H1 (cell line): ENCODE measurements around the gene RABGAP1. TPM values are rescaled to one million over a fixed set of nuclear protein-coding genes. Genes with fewer than 3 reads are reported as not detected.

Experiments
- CTCF ChIA-PET: fragments of 300-600 bp; sonication (Branson Sonifier 250); formaldehyde crosslinking; loops from one replicate; lab custom pipeline; 2021; ENCODE audit not compliant: partially characterized antibody; lab: Charles Lee
- POLR2A ChIA-PET: fragments of 300-600 bp; sonication (Branson Sonifier 250); formaldehyde crosslinking; loops from one replicate; lab custom pipeline; 2021; ENCODE audit warnings: inconsistent platforms; ENCODE audit not compliant: partially characterized antibody; lab: Charles Lee
- DNase-seq, 2 experiments: peaks; one replicate each; pipeline versions ENCODE4 v3.0.0 to v3.0.0-alpha.2; 2010 to 2022; ENCODE audit warnings: low spot score in 2 of 2, low read depth in 1 of 2, mixed read lengths in 1 of 2
- FAIRE-seq: peaks from 2 replicates; lab custom pipeline; 2011; peaks lifted over from hg19 to GRCh38; lab: Jason Lieb, UNC
- H2AFZ ChIP-seq: 2 replicates; pipeline ENCODE4 v1.8.1; 2012; ENCODE audit warnings: low read length, inconsistent platforms
- H2AK5ac ChIP-seq: 2 replicates; pipeline ENCODE4 v1.6.1; 2013; ENCODE audit warnings: low read depth, low read length
- H2BK120ac ChIP-seq: replicated peaks from 2 replicates; pipeline ENCODE3; 2013; ENCODE audit warnings: low read depth, low read length, inconsistent platforms
- H2BK12ac ChIP-seq: 2 replicates; pipeline ENCODE4 v1.6.1; 2013; ENCODE audit warnings: low read depth, low read length
- H2BK15ac ChIP-seq: 2 replicates; pipeline ENCODE4 v1.6.1; 2013; ENCODE audit warnings: low read length
- H2BK20ac ChIP-seq: 2 replicates; pipeline ENCODE4 v1.6.1; 2013; ENCODE audit warnings: low read length
- H2BK5ac ChIP-seq: 2 replicates; pipeline ENCODE4 v1.6.1; 2013; ENCODE audit warnings: low read depth, low read length
- H3K14ac ChIP-seq: 2 replicates; pipeline ENCODE4 v1.6.1; 2013; ENCODE audit warnings: inconsistent platforms; ENCODE audit not compliant: insufficient read length
- H3K18ac ChIP-seq: 2 replicates; pipeline ENCODE4 v1.6.1; 2013; ENCODE audit warnings: low read length; ENCODE audit errors: extremely low read depth
- H3K23ac ChIP-seq: 2 replicates; pipeline ENCODE4 v1.6.1; 2013; ENCODE audit warnings: inconsistent platforms; ENCODE audit not compliant: insufficient read length
- H3K23me2 ChIP-seq: 2 replicates; pipeline ENCODE4 v1.6.1; 2013; ENCODE audit warnings: low read depth, low read length
- H3K27ac ChIP-seq: 2 replicates; pipeline ENCODE4 v1.6.1; 2011; ENCODE audit warnings: low read depth, low read length, inconsistent platforms
- H3K27me3 ChIP-seq, 4 experiments: replicated peaks in 1 of 4; 1 replicate in 1 of 4; 2 replicates in 3 of 4; pipeline versions ENCODE4 v1.6.1 to v1.8.1; 2011 to 2013; ENCODE audit warnings: low read length in 3 of 4, mild to moderate bottlenecking in 3 of 4, inconsistent platforms in 2 of 4, mixed read lengths in 2 of 4, moderate library complexity in 1 of 4; ENCODE audit not compliant: control insufficient read depth in 3 of 4, insufficient read depth in 3 of 4; ENCODE audit errors: extremely low read depth in 1 of 4
- H3K36me3 ChIP-seq, 4 experiments: 2 replicates each; pipeline versions ENCODE4 v1.6.1 to v1.8.1; 2011 to 2013; ENCODE audit warnings: mild to moderate bottlenecking in 4 of 4, low read length in 3 of 4, moderate library complexity in 2 of 4, control low read depth in 1 of 4, inconsistent platforms in 1 of 4; ENCODE audit not compliant: insufficient read depth in 4 of 4, control insufficient read depth in 2 of 4
- H3K4ac ChIP-seq: replicated peaks from 2 replicates; pipeline ENCODE3; 2013; ENCODE audit warnings: low read length, low read depth, mixed read lengths, inconsistent platforms; ENCODE audit not compliant: insufficient read length
- H3K4me1 ChIP-seq, 4 experiments: replicated peaks in 1 of 4; 1 replicate in 1 of 4; 2 replicates in 3 of 4; pipeline versions ENCODE4 v1.6.1 to v1.8.1; 2011 to 2013; ENCODE audit warnings: low read length in 3 of 4, inconsistent platforms in 2 of 4, mixed read lengths in 1 of 4; ENCODE audit not compliant: insufficient read depth in 4 of 4, control insufficient read depth in 3 of 4
- H3K4me2 ChIP-seq, 2 experiments: 2 replicates each; pipeline versions ENCODE4 v1.6.1 to v1.8.1; 2011 to 2013; ENCODE audit warnings: low read depth in 2 of 2, low read length in 2 of 2, control low read depth in 1 of 2, inconsistent platforms in 1 of 2, mild to moderate bottlenecking in 1 of 2; ENCODE audit not compliant: insufficient read depth in 1 of 2
- H3K4me3 ChIP-seq, 4 experiments: fragments of 200-600, 300-600 bp in 1 of 4; sonication (generic), shearing (Covaris generic), sonication (Bioruptor Twin) in 1 of 4; 2 replicates each; pipeline versions ENCODE4 v1.5.1 to v1.8.1; 2011 to 2016; ENCODE audit warnings: low read length in 4 of 4, low read depth in 3 of 4, control low read depth in 2 of 4, inconsistent platforms in 2 of 4, mild to moderate bottlenecking in 2 of 4, mixed read lengths in 1 of 4, moderate library complexity in 1 of 4; ENCODE audit not compliant: insufficient read depth in 2 of 4; ENCODE audit errors: extremely low read depth in 1 of 4
- H3K56ac ChIP-seq: replicated peaks from 2 replicates; pipeline ENCODE3; 2013; ENCODE audit warnings: low read depth, mild to moderate bottlenecking, mixed read lengths, low read length, inconsistent platforms; ENCODE audit not compliant: insufficient read length
- H3K79me1 ChIP-seq: 2 replicates; pipeline ENCODE4 v1.6.1; 2013; ENCODE audit warnings: low read depth, low read length, control low read depth
- H3K79me2 ChIP-seq, 2 experiments: 2 replicates each; pipeline versions ENCODE4 v1.6.1 to v1.8.1; 2012 to 2013; ENCODE audit warnings: low read length in 2 of 2, mild to moderate bottlenecking in 2 of 2, inconsistent platforms in 1 of 2; ENCODE audit not compliant: insufficient read depth in 2 of 2, control insufficient read depth in 1 of 2
- H3K9ac ChIP-seq, 4 experiments: replicated peaks in 1 of 4; 1 replicate in 1 of 4; 2 replicates in 3 of 4; pipeline versions ENCODE4 v1.6.1 to v1.8.1; 2011 to 2013; ENCODE audit warnings: low read depth in 3 of 4, low read length in 3 of 4, control low read depth in 2 of 4, mild to moderate bottlenecking in 2 of 4, moderate library complexity in 2 of 4, inconsistent platforms in 1 of 4; ENCODE audit errors: extremely low read depth in 1 of 4
- H3K9me3 ChIP-seq, 2 experiments: 2 replicates each; pipeline versions ENCODE4 v1.6.1 to v1.8.1; 2012 to 2013; ENCODE audit warnings: mild to moderate bottlenecking in 2 of 2, moderate library complexity in 2 of 2, control low read depth in 1 of 2, inconsistent platforms in 1 of 2, low read depth in 1 of 2, low read length in 1 of 2, mixed read lengths in 1 of 2; ENCODE audit not compliant: insufficient read depth in 2 of 2
- H4K20me1 ChIP-seq, 2 experiments: replicated peaks in 1 of 2; 2 replicates each; pipeline versions ENCODE3 to v1.8.1; 2011 to 2013; ENCODE audit warnings: inconsistent platforms in 2 of 2, low read length in 2 of 2, mild to moderate bottlenecking in 1 of 2; ENCODE audit not compliant: insufficient read depth in 2 of 2, control insufficient read depth in 1 of 2
- H4K5ac ChIP-seq: 2 replicates; pipeline ENCODE4 v1.6.1; 2013; ENCODE audit warnings: low read length, low read depth, mixed read lengths, inconsistent platforms; ENCODE audit not compliant: insufficient read length
- H4K8ac ChIP-seq: 2 replicates; pipeline ENCODE4 v1.8.0; 2013; ENCODE audit warnings: mild to moderate bottlenecking, moderate library complexity, low read length, inconsistent platforms; ENCODE audit not compliant: insufficient read depth; ENCODE audit errors: extremely low read depth
- H4K91ac ChIP-seq: replicated peaks from 2 replicates; pipeline ENCODE3; 2013; ENCODE audit warnings: low read length, mixed read lengths, inconsistent platforms; ENCODE audit not compliant: insufficient read length
- CREB1 ChIP-seq: IDR thresholded peaks from 2 replicates; pipeline ENCODE4 v1.6.1; 2012; ENCODE audit warnings: inconsistent platforms
- TBP ChIP-seq: IDR thresholded peaks from 2 replicates; pipeline ENCODE4 v1.6.1; 2011; ENCODE audit warnings: low read depth, low read length, improper control_type of control experiment
- WGBS, 2 experiments: shearing (Covaris generic) in 1 of 2; methylation state at CpG; one replicate each; pipeline versions ENCODE4 v1.1.6 to v1.1.7; 2013 to 2015; ENCODE audit warnings: low lambda C conversion rate in 2 of 2, mixed read lengths in 2 of 2, inconsistent platforms in 1 of 2, low coverage in 1 of 2, missing lambda C conversion rate in 1 of 2; ENCODE audit not compliant: insufficient replicate concordance in 2 of 2, insufficient coverage in 1 of 2, insufficient read length in 1 of 2; ENCODE audit errors: extremely low coverage in 1 of 2, missing lambda C conversion rate in 1 of 2; 5-methylcytosine and 5-hydroxymethylcytosine counted together
- polyA plus RNA-seq, 7 experiments: library from polyadenylated mRNA; depleted of rRNA in 3 of 7; stranded (reverse) in 5 of 7; unstranded in 2 of 7; fragments of >200 nt in 5 of 7; fragments of 200-250 nt in 2 of 7; gene quantifications; 1 replicate in 5 of 7; 2 replicates in 1 of 7; 4 replicates in 1 of 7; pipeline versions ENCODE4 v1.2.1 to v1.2.3, GENCODE V29; 2011 to 2013; ENCODE audit warnings: missing spikeins in 2 of 7, mixed read lengths in 2 of 7
- total RNA-seq: library from RNA; stranded (reverse); fragmentation: NEBNext Ultra II Directional; extraction: Animal tissue kit (Norgen Biotek cat#: 25700); gene quantifications from 2 replicates; pipeline ENCODE4 v1.2.1, GENCODE V29; 2021

Gene RABGAP1
- total and polyA plus RNA-seq, 2 of the 8 experiments (the other 6 are each of a cell fraction or from before 2014, with no cell fraction given): 15.7 to 38.3 TPM

DNA sequence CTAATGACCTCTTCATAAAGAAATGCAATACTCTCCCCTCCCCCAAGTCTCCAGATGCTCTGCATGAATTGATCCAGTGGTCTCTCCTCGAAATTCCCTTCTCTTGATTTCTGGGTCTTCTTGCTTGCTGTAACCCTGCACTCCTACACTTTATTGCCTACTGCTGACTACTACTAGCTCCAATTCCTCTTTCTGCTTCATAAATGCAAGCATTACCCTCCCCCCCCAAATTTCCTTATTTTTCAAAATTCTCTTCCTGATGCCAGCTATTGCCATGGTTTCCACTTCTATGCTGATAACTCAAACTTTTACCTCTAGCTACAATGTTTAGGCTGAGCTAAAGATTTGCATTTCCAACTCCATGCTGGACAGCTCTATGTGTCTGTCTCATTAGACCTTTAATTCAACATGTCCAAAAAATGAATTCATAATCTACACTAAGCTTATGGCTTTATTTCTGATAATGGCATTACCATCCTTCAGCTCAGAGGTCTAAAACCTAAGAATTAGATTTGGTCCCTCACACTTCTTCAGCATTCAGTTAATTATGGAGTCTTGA lies 10.9 kb upstream of the RABGAP1 start:
- Histone ChIP-seq H3K79me2 (peaks cover 5 to 78% of the 10 kb centered on the region in 2 experiments), H2BK120ac (no peak overlapping the region), H3K79me1 (no peaks in the 10 kb centered on the region), H3K4ac (no peak overlapping the region), H2BK12ac (no peak overlapping the region), H2AFZ (no peak overlapping the region), H3K4me2 (peak overlapping the region; percentile 73 to 98), H4K5ac (no peak overlapping the region), H3K36me3 (no peaks in the 10 kb centered on the region), H3K23ac (no peak overlapping the region), H3K9me3 (no peaks in the 10 kb centered on the region), H2BK15ac (no peak overlapping the region), H3K4me1 (peaks cover 0 to 6% (median under 1%) of the 10 kb centered on the region in 4 experiments; a peak in 4 of 7 replicates), H4K20me1 (peaks cover 0 to 2% of the 10 kb centered on the region in 2 experiments), H3K18ac (no peak overlapping the region), H3K27ac (no peak overlapping the region), H2BK5ac (no peak overlapping the region), H3K56ac (no peak overlapping the region), H3K14ac (no peak overlapping the region), H3K9ac (no peak overlapping the region; a peak in 1 of 7 replicates), H3K4me3 (peak overlapping the region in 2 of 4 experiments; percentile 99 to 100; a peak in 4 of 8 replicates), H3K27me3 (no peaks in the 10 kb centered on the region), H4K8ac (no peak overlapping the region), H2AK5ac (no peak overlapping the region), H2BK20ac (no peak overlapping the region), H4K91ac (no peak overlapping the region), H3K23me2 (peaks cover 14% of the 10 kb centered on the region)
- ChIA-PET CTCF (interaction anchor here (0.6 to 1.9 kb wide), 6 partner anchors 9 to 32 kb away, joined by 3 to 6 read pairs (median 4); partner anchors contain the start of genes RC3H2 and ZBTB6), POLR2A (interaction anchor here (1.1 to 5.3 kb wide), 4 partner anchors 8 to 25 kb away, joined by 4 to 79 read pairs (median 41); partner anchors contain the start of genes RABGAP1, RC3H2 and ZBTB6)
- 81% methylated on average over 1 of the region's 1 CpG; no CpG with 5 or more reads in 1 of the 2 experiments for WGBS, 2 experiments
- TF ChIP-seq TBP (no peak), CREB1 (no peak)
- no peak for DNase-seq
- no peak for FAIRE-seq
